MM.1S (cell line): ENCODE results near the gene FAF2.

ENCODE experiments used
- EZH2 ChIP-seq: fragments of 300-600 bp; sonication (generic); optimal IDR thresholded peaks from 2 replicates; pipeline ENCODE3; 2017; ENCODE audit warnings: low read depth, mild to moderate bottlenecking, antibody characterized with exemption, low read length, mixed read lengths
- EZH2phosphoT487 ChIP-seq: fragments of 300-600 bp; sonication (generic); IDR thresholded peaks from 2 replicates; pipeline ENCODE4 v1.6.1; 2018; ENCODE audit warnings: antibody characterized with exemption, low read length
- TF ChIP-seq, protein P1 (sequence below): fragments of 300-600 bp; sonication (generic); IDR thresholded peaks from 2 replicates; pipeline ENCODE4 v1.5.1; 2016; ENCODE audit warnings: antibody characterized with exemption, low read length, mixed read lengths

GRCh38 chr5:176540476-176540899 is 92.3 kb downstream of the FAF2 start:
- TF ChIP-seq, protein P1, sequence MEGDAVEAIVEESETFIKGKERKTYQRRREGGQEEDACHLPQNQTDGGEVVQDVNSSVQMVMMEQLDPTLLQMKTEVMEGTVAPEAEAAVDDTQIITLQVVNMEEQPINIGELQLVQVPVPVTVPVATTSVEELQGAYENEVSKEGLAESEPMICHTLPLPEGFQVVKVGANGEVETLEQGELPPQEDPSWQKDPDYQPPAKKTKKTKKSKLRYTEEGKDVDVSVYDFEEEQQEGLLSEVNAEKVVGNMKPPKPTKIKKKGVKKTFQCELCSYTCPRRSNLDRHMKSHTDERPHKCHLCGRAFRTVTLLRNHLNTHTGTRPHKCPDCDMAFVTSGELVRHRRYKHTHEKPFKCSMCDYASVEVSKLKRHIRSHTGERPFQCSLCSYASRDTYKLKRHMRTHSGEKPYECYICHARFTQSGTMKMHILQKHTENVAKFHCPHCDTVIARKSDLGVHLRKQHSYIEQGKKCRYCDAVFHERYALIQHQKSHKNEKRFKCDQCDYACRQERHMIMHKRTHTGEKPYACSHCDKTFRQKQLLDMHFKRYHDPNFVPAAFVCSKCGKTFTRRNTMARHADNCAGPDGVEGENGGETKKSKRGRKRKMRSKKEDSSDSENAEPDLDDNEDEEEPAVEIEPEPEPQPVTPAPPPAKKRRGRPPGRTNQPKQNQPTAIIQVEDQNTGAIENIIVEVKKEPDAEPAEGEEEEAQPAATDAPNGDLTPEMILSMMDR: no peak
- TF ChIP-seq EZH2phosphoT487 (no peak), EZH2 (no peak)
